ENCODE measurements around the gene CTNND2.

The CTNND2 gene

GRCh38 chr5:11385251-11385900 lies 518.9 kb downstream of the CTNND2 start:
- DNase-seq (ENCODE audit: low read depth) = no peak

- DNase-seq (ENCODE audit: low read depth) = no peak
Observed at GRCh38 chr5:11384441-11385250, 519.6 kb downstream of the CTNND2 start.

GRCh38 chr5:11383506-11384095 lies 520.6 kb downstream of the CTNND2 start:
- DNase-seq (ENCODE audit: low read depth) = no peak

GRCh38 chr5:11378461-11378860 lies 525.8 kb downstream of the CTNND2 start:
- no peak for DNase-seq (ENCODE audit: low read depth)

GRCh38 chr5:11377896-11378295 lies 526.4 kb downstream of the CTNND2 start:
- DNase-seq (ENCODE audit: low read depth) = no peak

- DNase-seq (ENCODE audit: low read depth) = no peak
Observed at GRCh38 chr5:11372191-11372590, 532.1 kb downstream of the CTNND2 start.

- no peak for DNase-seq (ENCODE audit: low read depth)
Observed at GRCh38 chr5:11371021-11371420, 533.2 kb downstream of the CTNND2 start.

- no peak for DNase-seq (ENCODE audit: low read depth)
Observed at GRCh38 chr5:11364531-11364930, 539.7 kb downstream of the CTNND2 start.

- no peak for DNase-seq (ENCODE audit: low read depth)
Observed at GRCh38 chr5:11363631-11364178, 540.5 kb downstream of the CTNND2 start.

- no peak for DNase-seq (ENCODE audit: low read depth)
Observed at GRCh38 chr5:11361768-11362167, 542.5 kb downstream of the CTNND2 start.

- no peak for DNase-seq (ENCODE audit: low read depth)
Observed at GRCh38 chr5:11357928-11358327, 546.3 kb downstream of the CTNND2 start.

GRCh38 chr5:11355491-11355890 lies 548.8 kb downstream of the CTNND2 start:
- no peak for DNase-seq (ENCODE audit: low read depth)

GRCh38 chr5:11346336-11346735 lies 557.9 kb downstream of the CTNND2 start:
- DNase-seq (ENCODE audit: low read depth) = no peak

GRCh38 chr5:11335881-11336760 lies 568.1 kb downstream of the CTNND2 start:
- DNase-seq (ENCODE audit: low read depth) = no peak

- DNase-seq (ENCODE audit: low read depth) = no peak
Observed at GRCh38 chr5:11334404-11334803, 569.8 kb downstream of the CTNND2 start.

- no peak for DNase-seq (ENCODE audit: low read depth)
Observed at GRCh38 chr5:11329679-11330078, 574.6 kb downstream of the CTNND2 start.

- no peak for DNase-seq (ENCODE audit: low read depth)
Observed at GRCh38 chr5:11324521-11325289, 579.5 kb downstream of the CTNND2 start.

GRCh38 chr5:11323761-11324160 lies 580.5 kb downstream of the CTNND2 start:
- no peak for DNase-seq (ENCODE audit: low read depth)

GRCh38 chr5:11322133-11322532 lies 582.1 kb downstream of the CTNND2 start:
- DNase-seq (ENCODE audit: low read depth) = no peak

GRCh38 chr5:11319836-11320580 lies 584.2 kb downstream of the CTNND2 start:
- DNase-seq (ENCODE audit: low read depth) = no peak

All from fibroblast of gingiva (primary cell).